SJCRH30 (cell line): ENCODE measurements around the gene UVRAG. TPM values are rescaled to one million over a fixed set of nuclear protein-coding genes. Genes with fewer than 3 reads are reported as not detected.
A peak's percentile ranks its signal among the peaks of the same experiment; 100 is the strongest.
"Not testable (repeated sequence)": the region's sequence is repeated elsewhere in the genome, so short reads cannot be mapped to it uniquely, and the experiment has no call there.

ENCODE experiments used
- DNase-seq, 2 experiments: peaks; one replicate each; pipeline ENCODE4 v3.0.0-alpha.2; 2015 to 2020
- H3K27ac ChIP-seq: fragments of 250-450 bp; sonication (Bioruptor Pico); 2 replicates; pipeline ENCODE4 v1.5.1; 2020; ENCODE audit warnings: mild to moderate bottlenecking, moderate library complexity
- H3K27me3 ChIP-seq: fragments of 250-450 bp; sonication (Bioruptor Pico); 2 replicates; pipeline ENCODE4 v1.5.1; 2020; ENCODE audit warnings: mild to moderate bottlenecking, moderate library complexity
- H3K36me3 ChIP-seq: fragments of 250-450 bp; sonication (Bioruptor Pico); 2 replicates; pipeline ENCODE4 v1.5.1; 2020; ENCODE audit warnings: mild to moderate bottlenecking, moderate library complexity
- H3K4me1 ChIP-seq: fragments of 250-450 bp; sonication (Bioruptor Pico); 2 replicates; pipeline ENCODE4 v1.5.1; 2020; ENCODE audit warnings: mild to moderate bottlenecking, moderate library complexity
- H3K4me3 ChIP-seq: fragments of 250-450 bp; sonication (Bioruptor Pico); 2 replicates; pipeline ENCODE4 v1.5.1; 2020; ENCODE audit warnings: mild to moderate bottlenecking, moderate library complexity
- H3K9me3 ChIP-seq: fragments of 250-450 bp; sonication (Bioruptor Pico); replicated peaks from 2 replicates; pipeline ENCODE4 v1.5.1; 2020; ENCODE audit warnings: mild to moderate bottlenecking, moderate library complexity
- total RNA-seq: library from RNA; depleted of rRNA; stranded (reverse); fragments of >200 nt; shearing (Covaris generic); gene quantifications from 2 replicates; pipeline ENCODE4 v1.2.3, GENCODE V29; 2014

Gene UVRAG
- total RNA-seq, 1 experiment from 2014 or later, result 15.0 TPM

DNA sequence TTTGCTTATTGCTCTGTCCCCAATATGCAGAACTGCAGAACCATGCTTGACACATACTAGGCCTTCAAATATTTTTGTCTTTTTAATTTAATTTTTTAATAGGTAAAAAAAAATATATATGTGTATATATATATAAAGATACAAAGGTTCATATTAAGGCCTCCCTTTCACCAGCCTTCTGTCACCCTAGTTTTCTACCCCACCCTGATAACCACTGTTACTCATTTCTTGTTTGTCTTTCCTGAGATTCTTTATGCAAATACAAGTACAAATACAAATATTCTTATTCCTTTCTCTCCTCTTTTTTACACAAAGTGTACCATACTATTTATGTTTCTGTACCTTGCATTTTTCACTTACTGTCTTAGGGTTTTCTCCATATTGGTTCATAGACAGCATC lies 43.0 kb downstream of the UVRAG start:
- Histone ChIP-seq H3K27me3 (no peaks in the 10 kb centered on the region), H3K4me3 (no peak overlapping the region), H3K4me1 (no peaks in the 10 kb centered on the region), H3K27ac (no peak overlapping the region), H3K9me3 (no peaks in the 10 kb centered on the region), H3K36me3 (0 out of 2 replicates have a peak, but pooled peaks cover 2% of the 10 kb centered on the region)
- DNase-seq, result no peak

- Histone ChIP-seq H3K4me3 (no peak overlapping the region), H3K27ac (no peak overlapping the region)
- DNase-seq, result no peak
Measured at GRCh38 chr11:75858613-75859012, 43.6 kb downstream of the UVRAG start.

GRCh38 chr11:75859614-75860013 lies 44.6 kb downstream of the UVRAG start:
- Histone ChIP-seq H3K27ac (no peak overlapping the region), H3K27me3 (no peaks in the 10 kb centered on the region), H3K4me1 (no peaks in the 10 kb centered on the region), H3K36me3 (0 out of 2 replicates have a peak, but pooled peaks cover 2% of the 10 kb centered on the region), H3K9me3 (no peaks in the 10 kb centered on the region), H3K4me3 (no peak overlapping the region)
- DNase-seq, result no peak

More at GRCh38 chr11:75858613-75859012, 43.6 kb downstream of the UVRAG start:
- no peaks in the 10 kb centered on the region for H3K9me3 ChIP-seq
- no peaks in the 10 kb centered on the region for H3K4me1 ChIP-seq
- H3K27me3 ChIP-seq, result no peaks in the 10 kb centered on the region
- 0 out of 2 replicates have a peak, but pooled peaks cover 2% of the 10 kb centered on the region for H3K36me3 ChIP-seq

GRCh38 chr11:75862437-75862836 lies 47.4 kb downstream of the UVRAG start:
- Histone ChIP-seq H3K9me3 (no peaks in the 10 kb centered on the region), H3K36me3 (0 out of 2 replicates have a peak, but pooled peaks cover 2% of the 10 kb centered on the region), H3K27me3 (no peaks in the 10 kb centered on the region), H3K4me3 (no peak overlapping the region), H3K27ac (no peak overlapping the region), H3K4me1 (no peaks in the 10 kb centered on the region)
- DNase-seq, result no peak

- Histone ChIP-seq H3K27me3 (no peaks in the 10 kb centered on the region), H3K27ac (no peak overlapping the region), H3K9me3 (no peaks in the 10 kb centered on the region), H3K4me1 (peaks cover 3% of the 10 kb centered on the region; the same call in 1 of the 2 replicates), H3K36me3 (no peaks in the 10 kb centered on the region), H3K4me3 (no peak overlapping the region)
- DNase-seq, result peak; percentile 12 to 66
Measured at GRCh38 chr11:75867778-75868374, 52.9 kb downstream of the UVRAG start.

DNA sequence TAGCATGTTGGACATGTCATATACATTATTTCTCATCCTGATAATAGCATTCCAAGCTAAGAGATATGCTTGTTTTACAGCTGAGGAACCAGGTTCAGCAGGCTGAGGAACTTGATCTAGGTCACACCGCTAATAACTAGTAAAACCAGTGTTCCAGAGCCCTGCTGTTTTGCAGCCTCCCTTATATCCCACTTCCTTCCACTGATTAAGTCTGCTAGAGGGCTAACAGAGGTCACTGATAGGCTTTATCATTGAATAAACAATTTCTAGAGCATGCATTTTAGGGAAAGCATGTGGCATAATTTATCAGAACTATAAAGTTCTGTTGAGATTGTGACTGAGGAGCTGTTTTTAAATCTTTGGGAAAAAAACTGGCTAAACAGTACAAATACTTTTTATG lies 54.0 kb downstream of the UVRAG start:
- DNase-seq, result no peak
- Histone ChIP-seq H3K27ac (no peak overlapping the region), H3K4me1 (peaks cover 3% of the 10 kb centered on the region; the same call in 1 of the 2 replicates), H3K9me3 (no peaks in the 10 kb centered on the region), H3K27me3 (no peaks in the 10 kb centered on the region), H3K4me3 (no peak overlapping the region), H3K36me3 (no peaks in the 10 kb centered on the region)

- H3K27ac ChIP-seq, result no peak overlapping the region
- no peak for DNase-seq
- H3K9me3 ChIP-seq, result no peaks in the 10 kb centered on the region
- peaks cover 3% of the 10 kb centered on the region; the same call in 1 of the 2 replicates for H3K4me1 ChIP-seq
- H3K4me3 ChIP-seq, result no peak overlapping the region
- no peaks in the 10 kb centered on the region for H3K36me3 ChIP-seq
- H3K27me3 ChIP-seq, result no peaks in the 10 kb centered on the region
Measured at GRCh38 chr11:75869661-75870455, 54.8 kb downstream of the UVRAG start.

GRCh38 chr11:75872887-75873416 lies 57.9 kb downstream of the UVRAG start:
- Histone ChIP-seq H3K27ac (no peak overlapping the region), H3K9me3 (no peaks in the 10 kb centered on the region), H3K27me3 (no peaks in the 10 kb centered on the region), H3K36me3 (no peaks in the 10 kb centered on the region), H3K4me1 (peaks cover 3% of the 10 kb centered on the region; the same call in 1 of the 2 replicates), H3K4me3 (no peak overlapping the region)
- DNase-seq, result peak; percentile 15 to 59

DNA sequence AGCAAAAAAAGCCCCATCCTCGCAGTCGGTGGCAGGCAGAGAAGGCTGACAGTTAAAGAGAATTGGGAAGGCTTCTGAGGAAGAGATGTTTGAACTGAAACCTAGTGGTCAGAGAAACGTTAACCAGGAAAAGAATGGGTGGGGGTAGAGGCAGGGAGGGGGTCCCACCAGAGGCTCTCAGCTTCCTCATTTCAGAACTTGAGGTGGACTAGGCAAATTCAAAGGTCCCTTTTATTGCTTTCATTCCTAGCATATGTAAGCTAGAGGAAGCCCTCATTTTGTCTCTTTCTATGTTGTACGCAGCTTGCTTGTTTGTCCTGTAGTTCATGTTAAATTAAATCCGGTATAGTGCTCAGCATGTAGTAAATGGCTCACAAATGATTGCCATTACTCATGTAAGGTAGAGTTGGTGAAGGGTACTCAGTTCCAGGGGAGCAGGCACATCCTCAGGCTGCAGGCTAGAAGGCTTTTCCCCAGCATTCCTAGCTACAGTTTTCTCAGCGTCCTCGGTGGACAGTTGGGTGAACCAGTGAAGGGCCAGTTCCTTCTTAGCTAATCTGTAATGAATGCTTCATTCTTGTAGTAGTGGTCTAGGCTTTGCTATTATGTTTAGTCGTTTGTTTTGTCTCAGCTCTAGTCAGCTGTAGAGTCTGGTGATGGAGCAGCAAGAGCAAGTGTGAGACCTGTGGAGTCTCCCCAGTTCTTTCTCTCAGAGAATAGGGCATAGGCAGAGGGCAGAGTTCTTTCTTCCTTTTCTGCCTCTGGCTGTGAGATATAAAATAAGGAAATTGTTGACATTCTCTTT lies 58.6 kb downstream of the UVRAG start:
- H3K36me3 ChIP-seq, result no peaks in the 10 kb centered on the region
- no peak for DNase-seq
- H3K9me3 ChIP-seq, result no peaks in the 10 kb centered on the region
- H3K27ac ChIP-seq, result no peak overlapping the region
- no peaks in the 10 kb centered on the region for H3K27me3 ChIP-seq
- no peak overlapping the region for H3K4me3 ChIP-seq
- peaks cover 3% of the 10 kb centered on the region; the same call in 1 of the 2 replicates for H3K4me1 ChIP-seq

DNA sequence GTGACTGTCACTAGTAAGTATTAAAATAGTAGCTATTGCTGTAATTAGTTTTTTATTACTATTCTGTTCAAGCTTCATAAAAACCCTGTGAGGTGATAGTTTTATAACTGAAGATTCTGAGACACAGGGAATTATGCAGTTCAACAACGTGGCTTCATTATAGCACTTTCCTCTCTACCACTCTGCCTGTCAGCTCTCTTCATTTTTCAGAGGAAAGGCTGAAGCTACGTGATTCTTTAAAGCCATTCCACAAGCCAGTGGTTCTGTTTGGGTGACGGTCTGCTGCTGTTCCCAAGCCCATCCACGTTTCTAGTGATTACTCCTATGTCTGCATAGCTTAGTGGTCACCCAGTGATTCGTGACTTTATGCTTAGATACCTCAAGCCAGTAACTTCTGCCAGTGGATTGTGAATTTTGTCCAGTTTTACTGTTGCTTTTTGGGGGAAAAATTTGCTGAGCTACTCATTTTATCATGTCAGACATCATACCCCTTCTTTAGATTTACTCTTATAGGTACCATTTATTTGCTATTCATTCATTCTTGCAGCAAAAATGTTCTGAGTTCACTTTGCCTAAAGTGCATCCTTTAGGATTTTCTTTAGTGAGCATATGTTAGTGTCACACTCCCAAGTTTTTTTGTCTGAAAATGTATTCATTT lies 59.8 kb downstream of the UVRAG start:
- Histone ChIP-seq H3K36me3 (no peaks in the 10 kb centered on the region), H3K9me3 (no peaks in the 10 kb centered on the region)
- no peak for DNase-seq

DNA sequence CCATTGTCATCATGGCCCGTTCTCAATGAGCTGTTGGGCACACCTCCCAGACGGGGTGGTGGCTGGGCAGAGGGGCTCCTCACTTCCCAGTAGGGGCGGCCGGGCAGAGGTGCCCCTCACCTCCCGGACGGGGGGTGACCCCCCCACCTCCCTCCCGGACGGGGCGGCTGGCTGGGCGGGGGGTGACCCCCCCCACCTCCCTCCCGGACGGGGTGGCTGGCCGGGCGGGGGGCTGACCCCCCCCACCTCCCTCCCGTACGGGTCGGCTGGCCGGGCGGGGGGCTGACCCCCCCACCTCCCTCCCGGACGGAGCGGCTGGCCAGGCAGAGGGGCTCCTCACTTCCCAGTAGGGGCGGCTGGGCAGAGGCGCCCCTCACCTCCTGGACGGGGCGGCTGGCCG lies 62.3 kb downstream of the UVRAG start:
- not testable (repeated sequence) for H3K27ac ChIP-seq, H3K27me3 ChIP-seq, DNase-seq, H3K4me3 ChIP-seq, H3K4me1 ChIP-seq, H3K36me3 ChIP-seq, H3K9me3 ChIP-seq

More for the DNA sequence above, 59.8 kb downstream of the UVRAG start:
- no peaks in the 10 kb centered on the region for H3K27me3 ChIP-seq
- peaks cover 3% of the 10 kb centered on the region; the same call in 1 of the 2 replicates for H3K4me1 ChIP-seq
- H3K4me3 ChIP-seq, result no peak overlapping the region
- H3K27ac ChIP-seq, result no peak overlapping the region

GRCh38 chr11:75877931-75878330 lies 62.9 kb downstream of the UVRAG start:
- H3K9me3 ChIP-seq, H3K4me3 ChIP-seq, DNase-seq, H3K4me1 ChIP-seq, H3K27ac ChIP-seq, H3K27me3 ChIP-seq, H3K36me3 ChIP-seq: not testable (repeated sequence)

DNA sequence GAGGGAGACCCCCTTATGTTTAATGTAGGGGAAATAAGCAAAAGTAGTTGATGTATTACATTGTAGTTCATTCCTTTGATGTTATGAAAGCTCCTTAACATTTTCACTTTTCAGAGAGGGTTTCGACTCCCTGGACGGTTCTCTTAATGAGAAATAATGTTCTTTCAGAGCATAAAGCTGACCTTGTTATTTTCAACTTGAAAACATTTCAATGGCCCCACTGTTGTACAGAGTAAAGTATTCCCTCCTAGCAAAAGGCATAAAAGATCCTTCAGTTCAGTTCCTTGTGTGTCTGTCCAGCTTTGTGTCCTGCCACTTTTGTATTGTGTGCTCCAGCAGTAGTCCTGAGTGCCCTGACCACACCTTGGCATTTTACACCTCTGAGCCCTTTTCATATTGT lies 63.9 kb downstream of the UVRAG start:
- Histone ChIP-seq H3K27ac (no peak overlapping the region), H3K4me3 (no peak overlapping the region), H3K4me1 (no peaks in the 10 kb centered on the region), H3K36me3 (no peaks in the 10 kb centered on the region), H3K9me3 (no peaks in the 10 kb centered on the region), H3K27me3 (no peaks in the 10 kb centered on the region)
- DNase-seq, result no peak

DNA sequence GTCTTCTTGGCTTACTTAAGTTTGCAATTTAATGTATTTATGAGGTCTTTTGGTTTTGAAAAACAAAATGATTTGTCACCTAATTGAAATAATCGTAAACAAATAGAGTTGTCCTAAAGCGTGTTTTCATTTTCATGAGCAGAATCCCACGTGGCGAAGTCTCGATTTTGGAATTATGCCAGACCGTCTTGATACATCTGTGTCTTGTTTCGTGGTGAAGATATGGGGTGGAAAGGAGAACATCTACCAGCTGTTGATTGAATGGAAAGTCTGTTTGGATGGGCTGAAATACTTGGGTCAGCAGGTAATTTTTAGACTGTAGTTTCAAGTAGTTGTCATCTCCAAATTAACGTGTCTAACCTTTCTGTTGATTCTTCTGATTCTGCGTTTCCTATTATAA lies 64.7 kb downstream of the UVRAG start:
- no peak overlapping the region for H3K27ac ChIP-seq
- DNase-seq, result no peak
- no peak overlapping the region for H3K4me3 ChIP-seq
- H3K27me3 ChIP-seq, result no peaks in the 10 kb centered on the region
- H3K4me1 ChIP-seq, result no peaks in the 10 kb centered on the region
- no peaks in the 10 kb centered on the region for H3K9me3 ChIP-seq
- H3K36me3 ChIP-seq, result no peaks in the 10 kb centered on the region
